ENCODE data around the gene TRABD2B.

DNA sequence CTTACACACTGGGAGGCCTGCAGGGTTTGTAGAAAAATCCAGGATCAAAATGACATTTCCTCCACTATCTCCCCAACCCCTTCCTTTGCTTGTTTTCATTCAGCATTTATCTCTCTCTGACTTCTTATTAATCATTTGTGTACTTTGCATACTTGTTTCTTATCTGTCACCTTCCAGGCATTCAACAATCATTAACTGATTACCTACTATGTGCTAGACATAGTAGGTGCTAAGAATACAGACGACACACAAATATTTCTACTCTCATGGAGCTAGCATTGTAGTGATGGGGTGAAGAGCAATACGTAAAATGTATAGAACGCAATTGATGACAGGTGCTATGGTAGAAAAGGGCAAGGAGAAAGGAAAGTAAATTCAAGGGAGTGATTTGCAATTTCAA, 20.9 kb downstream of the TRABD2B start:
- TF ChIP-seq CTCF (IDR thresholded peaks at IDR 0.05) (no peak), POLR2AphosphoS5 (IDR thresholded peaks at IDR 0.05) (no peak)

All from prostate gland (tissue), 2 donors.